Activated CD8-positive, alpha-beta memory T cell treated with anti-CD3 and anti-CD28 coated beads, Interleukin-2, amount 10 ng/mL, durations not matched to agents 7 days and 5 days (primary cell): ENCODE data around the gene CCSER1. TPM values are rescaled to one million over a fixed set of nuclear protein-coding genes. Genes with fewer than 3 reads are reported as not detected.

Source experiments
- ATAC-seq: fragments of 150-1000 bp; cut with Tn5 transposase; one replicate; pipeline ENCODE4 v1.10.0; 2021; ENCODE audit warnings: moderate library complexity
- CTCF ChIA-PET: fragments of 350-600 bp; sonication (Branson Sonifier 250); formaldehyde crosslinking; loops from one replicate; lab custom pipeline; 2021; ENCODE audit warnings: antibody characterized with exemption; lab: Charles Lee
- DNase-seq: peaks from one replicate; pipeline ENCODE4 v3.0.0-alpha.2; 2020
- H3K27ac Mint-ChIP-seq: one replicate; pipeline ENCODE4 v1.8.0; 2021; ENCODE audit warnings: mild to moderate bottlenecking, mixed read lengths
- H3K27me3 Mint-ChIP-seq: one replicate; pipeline ENCODE4 v1.8.0; 2021; ENCODE audit warnings: mixed read lengths
- H3K36me3 Mint-ChIP-seq: one replicate; pipeline ENCODE4 v1.8.0; 2021; ENCODE audit warnings: mild to moderate bottlenecking, mixed read lengths
- H3K4me1 Mint-ChIP-seq: one replicate; pipeline ENCODE4 v1.8.0; 2021; ENCODE audit warnings: mixed read lengths
- H3K4me3 Mint-ChIP-seq: one replicate; pipeline ENCODE4 v1.8.0; 2021; ENCODE audit warnings: mild to moderate bottlenecking, moderate library complexity, mixed read lengths
- H3K9me3 Mint-ChIP-seq: one replicate; pipeline ENCODE4 v1.8.0; 2022; ENCODE audit warnings: low read depth, mixed read lengths
- total RNA-seq, 2 experiments: library from RNA; stranded (reverse); gene quantifications; one replicate each; pipeline ENCODE4 v1.2.3, GENCODE V29; 2021

The CCSER1 gene
- total RNA-seq, 2 experiments from 2014 or later, result 0.16 TPM; not detected in 1

GRCh38 chr4:90234916-90235547, 107.8 kb downstream of the CCSER1 start:
- Mint-ChIP-seq H3K4me3 (no peak overlapping the region), H3K4me1 (no peaks in the 10 kb centered on the region), H3K27me3 (no peaks in the 10 kb centered on the region), H3K36me3 (no peaks in the 10 kb centered on the region), H3K9me3 (no peaks in the 10 kb centered on the region), H3K27ac (no peak overlapping the region)
- CTCF ChIA-PET, result no interaction called here
- DNase-seq, result no peak
- no peak for ATAC-seq

DNA sequence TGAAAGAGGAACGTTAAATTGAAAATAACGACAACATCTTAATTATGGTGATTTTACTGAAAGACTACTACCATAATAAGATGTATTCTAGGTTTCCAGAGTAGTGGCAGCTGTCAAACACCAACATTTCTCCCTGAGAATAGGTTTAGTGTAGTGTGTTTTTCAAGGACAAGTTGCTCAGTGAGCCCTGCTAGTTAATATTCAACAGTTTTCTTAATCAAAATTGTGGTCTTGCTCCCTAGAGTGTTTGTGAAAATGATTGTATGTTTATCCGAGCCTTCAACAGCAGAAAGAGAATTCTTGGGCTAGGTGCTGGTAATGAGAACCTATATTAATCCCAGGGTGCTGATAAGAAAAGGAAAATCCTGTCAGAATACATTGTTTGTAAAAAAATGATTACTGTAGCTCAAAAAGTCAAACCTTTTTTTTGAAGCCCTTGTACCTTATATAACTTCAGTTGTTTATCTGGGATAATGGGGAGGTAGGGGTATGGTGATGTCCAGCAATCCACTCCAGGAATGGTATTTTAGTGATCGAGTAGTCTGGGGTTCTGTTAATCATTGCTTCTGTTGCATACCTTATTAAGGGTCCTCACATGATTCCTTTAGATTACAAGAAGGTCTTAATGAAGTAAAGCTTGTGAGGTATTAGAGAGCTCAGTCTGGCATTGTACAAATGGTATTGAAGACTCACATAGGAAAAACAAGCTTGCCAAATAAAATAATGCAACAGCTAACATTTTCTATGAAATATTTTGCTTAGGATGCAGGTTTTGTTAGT, 110.7 kb downstream of the CCSER1 start:
- CTCF ChIA-PET, result no interaction called here
- Mint-ChIP-seq H3K4me1 (no peaks in the 10 kb centered on the region), H3K36me3 (no peaks in the 10 kb centered on the region)

GRCh38 chr4:90240333-90240732, 113.1 kb downstream of the CCSER1 start:
- Mint-ChIP-seq H3K27ac (no peak overlapping the region), H3K36me3 (no peaks in the 10 kb centered on the region), H3K9me3 (no peaks in the 10 kb centered on the region), H3K27me3 (no peaks in the 10 kb centered on the region), H3K4me3 (no peak overlapping the region), H3K4me1 (no peaks in the 10 kb centered on the region)
- no peak for DNase-seq
- ATAC-seq, result no peak
- CTCF ChIA-PET, result interaction anchor here (1.3 kb wide), 1 partner anchor 26 kb away, joined by 3 read pairs; no protein-coding TSS in a partner anchor

More for the DNA sequence above, 110.7 kb downstream of the CCSER1 start:
- Mint-ChIP-seq H3K4me3 (no peak overlapping the region), H3K27ac (no peak overlapping the region), H3K27me3 (no peaks in the 10 kb centered on the region), H3K9me3 (no peaks in the 10 kb centered on the region)
- ATAC-seq (no peak), DNase-seq (no peak)

GRCh38 chr4:90241008-90241407, 113.8 kb downstream of the CCSER1 start:
- no peaks in the 10 kb centered on the region for H3K36me3 Mint-ChIP-seq
- no peaks in the 10 kb centered on the region for H3K9me3 Mint-ChIP-seq

DNA sequence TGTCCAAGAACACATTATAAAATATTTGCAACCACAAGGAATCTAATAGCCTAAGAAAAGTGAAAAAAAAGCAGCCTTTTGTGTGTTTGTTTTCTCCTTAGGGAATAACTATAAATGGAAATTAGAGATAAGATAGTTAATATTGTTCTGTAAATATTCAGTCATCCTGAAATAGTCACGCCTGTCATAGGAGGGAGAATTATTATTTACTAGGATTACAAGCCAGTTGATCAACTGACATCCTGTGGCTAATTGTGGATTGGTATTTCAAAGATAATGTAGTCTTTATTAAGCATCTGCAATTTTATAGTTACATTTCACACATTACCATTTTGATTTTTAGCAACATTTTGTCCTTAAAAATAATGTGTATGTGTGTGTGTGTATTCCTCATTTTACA, 118.6 kb downstream of the CCSER1 start:
- ATAC-seq, result no peak
- CTCF ChIA-PET, result no interaction called here
- Mint-ChIP-seq H3K4me3 (no peak overlapping the region), H3K27ac (no peak overlapping the region), H3K36me3 (no peaks in the 10 kb centered on the region), H3K4me1 (no peaks in the 10 kb centered on the region), H3K27me3 (no peaks in the 10 kb centered on the region), H3K9me3 (no peaks in the 10 kb centered on the region)
- DNase-seq, result no peak

More at GRCh38 chr4:90241008-90241407, 113.8 kb downstream of the CCSER1 start:
- ATAC-seq (no peak), DNase-seq (no peak)
- Mint-ChIP-seq H3K27ac (no peak overlapping the region), H3K27me3 (no peaks in the 10 kb centered on the region), H3K4me1 (no peaks in the 10 kb centered on the region), H3K4me3 (no peak overlapping the region)
- CTCF ChIA-PET, result interaction anchor here (1.3 kb wide), 1 partner anchor 25 kb away, joined by 3 read pairs; no protein-coding TSS in a partner anchor

- Mint-ChIP-seq H3K4me3 (no peak overlapping the region), H3K4me1 (no peaks in the 10 kb centered on the region), H3K27ac (no peak overlapping the region), H3K27me3 (no peaks in the 10 kb centered on the region), H3K36me3 (no peaks in the 10 kb centered on the region), H3K9me3 (no peaks in the 10 kb centered on the region)
- CTCF ChIA-PET, result no interaction called here
- ATAC-seq (no peak), DNase-seq (no peak)
These were observed 119.6 kb downstream of the CCSER1 start for GRCh38 chr4:90246816-90247215.

GRCh38 chr4:90254357-90254756, 127.2 kb downstream of the CCSER1 start:
- H3K36me3 Mint-ChIP-seq, result no peaks in the 10 kb centered on the region
- H3K4me3 Mint-ChIP-seq, result no peak overlapping the region
- CTCF ChIA-PET, result no interaction called here
- H3K27me3 Mint-ChIP-seq, result no peaks in the 10 kb centered on the region
- H3K4me1 Mint-ChIP-seq, result no peaks in the 10 kb centered on the region
- DNase-seq (no peak), ATAC-seq (no peak)
- no peak overlapping the region for H3K27ac Mint-ChIP-seq
- H3K9me3 Mint-ChIP-seq, result no peaks in the 10 kb centered on the region

DNA sequence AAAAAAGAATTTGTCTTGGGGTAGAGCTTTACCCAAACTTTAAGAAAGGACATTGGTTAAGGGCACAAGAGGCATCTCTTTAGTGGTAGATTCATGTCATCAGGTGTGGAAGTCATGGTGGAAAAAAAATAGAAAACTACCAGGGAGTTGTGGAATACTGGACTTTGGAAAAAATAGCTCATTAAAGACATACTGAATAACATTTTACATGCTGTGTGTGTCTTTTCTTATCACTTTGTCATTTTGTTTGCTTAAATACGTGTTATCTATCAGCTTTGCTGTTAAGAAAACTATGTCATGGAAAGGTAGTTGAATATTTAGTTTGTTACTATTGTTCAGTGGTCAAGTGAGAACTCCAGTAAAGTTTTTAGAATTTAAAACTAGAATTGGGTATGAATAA, 147.0 kb downstream of the CCSER1 start:
- Mint-ChIP-seq H3K27me3 (no peaks in the 10 kb centered on the region), H3K9me3 (no peaks in the 10 kb centered on the region), H3K27ac (no peak overlapping the region), H3K4me3 (no peak overlapping the region), H3K36me3 (no peaks in the 10 kb centered on the region), H3K4me1 (no peaks in the 10 kb centered on the region)
- CTCF ChIA-PET, result no interaction called here
- ATAC-seq (no peak), DNase-seq (no peak)

DNA sequence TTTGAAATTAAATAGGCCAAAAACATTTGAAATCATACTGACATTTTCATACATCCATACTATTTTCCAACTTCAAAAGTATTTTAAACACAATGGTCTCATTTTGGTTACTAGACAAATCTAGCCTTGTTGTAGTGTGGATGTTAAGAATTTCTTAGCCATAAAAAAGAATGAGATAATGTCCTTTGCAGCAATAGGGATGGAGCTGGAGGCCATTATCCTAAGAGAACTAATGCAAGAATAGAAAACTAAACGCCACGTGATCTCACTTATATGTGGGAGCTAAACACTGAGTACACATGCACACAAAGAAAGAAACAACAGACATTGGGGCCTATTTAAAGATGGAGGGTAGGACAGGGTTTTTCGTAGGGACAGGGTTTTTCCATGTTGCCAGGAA, 153.8 kb downstream of the CCSER1 start:
- CTCF ChIA-PET, result interaction anchor here (0.5 to 1.5 kb wide), 2 partner anchors 13 to 193 kb away, joined by 3 read pairs; no protein-coding TSS in a partner anchor
- Mint-ChIP-seq H3K4me1 (no peaks in the 10 kb centered on the region), H3K27me3 (no peaks in the 10 kb centered on the region), H3K4me3 (no peak overlapping the region), H3K9me3 (no peaks in the 10 kb centered on the region), H3K36me3 (no peaks in the 10 kb centered on the region), H3K27ac (no peak overlapping the region)
- ATAC-seq (no peak), DNase-seq (no peak)

DNA sequence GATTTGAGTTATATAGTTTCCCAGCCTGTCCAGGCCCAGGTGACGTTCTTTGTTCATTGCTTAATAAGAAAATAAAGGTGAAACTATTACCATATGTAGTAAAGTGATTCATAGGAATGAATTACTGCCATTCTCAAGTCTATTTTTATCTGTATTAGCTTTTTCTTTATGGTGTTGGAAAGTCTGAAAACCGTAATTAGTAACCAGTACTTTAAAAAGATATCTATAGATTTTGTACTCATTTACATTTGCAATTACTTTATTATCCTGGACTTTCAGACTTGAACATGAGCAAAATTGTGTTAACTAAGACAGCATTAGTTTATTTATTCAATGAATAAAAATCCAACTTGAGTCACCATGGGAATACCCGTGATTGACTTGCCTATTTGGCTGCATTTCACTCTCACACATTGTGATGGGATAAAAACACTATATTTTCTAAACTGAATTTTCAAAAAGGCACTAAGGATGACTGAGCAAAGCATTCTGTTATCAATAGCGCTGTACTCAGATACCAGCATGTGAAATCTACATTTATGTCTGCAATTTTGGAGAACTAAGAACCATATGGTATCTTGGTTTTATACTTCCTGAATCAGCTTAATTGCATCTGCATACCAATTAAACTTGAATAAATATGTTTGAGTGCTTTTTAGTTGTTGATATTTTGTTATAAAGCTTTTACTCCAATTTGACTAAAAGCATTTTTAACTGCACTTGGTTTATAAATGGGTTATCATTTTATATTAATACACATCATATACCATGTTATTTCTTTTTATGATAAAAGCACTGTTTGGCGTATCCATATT, 154.6 kb downstream of the CCSER1 start:
- DNase-seq (no peak), ATAC-seq (no peak)
- Mint-ChIP-seq H3K27ac (no peak overlapping the region), H3K4me1 (no peaks in the 10 kb centered on the region), H3K27me3 (no peaks in the 10 kb centered on the region), H3K4me3 (no peak overlapping the region), H3K36me3 (no peaks in the 10 kb centered on the region), H3K9me3 (no peaks in the 10 kb centered on the region)
- CTCF ChIA-PET, result interaction anchor here (1.5 kb wide), 1 partner anchor 12 kb away, joined by 3 read pairs; no protein-coding TSS in a partner anchor

DNA sequence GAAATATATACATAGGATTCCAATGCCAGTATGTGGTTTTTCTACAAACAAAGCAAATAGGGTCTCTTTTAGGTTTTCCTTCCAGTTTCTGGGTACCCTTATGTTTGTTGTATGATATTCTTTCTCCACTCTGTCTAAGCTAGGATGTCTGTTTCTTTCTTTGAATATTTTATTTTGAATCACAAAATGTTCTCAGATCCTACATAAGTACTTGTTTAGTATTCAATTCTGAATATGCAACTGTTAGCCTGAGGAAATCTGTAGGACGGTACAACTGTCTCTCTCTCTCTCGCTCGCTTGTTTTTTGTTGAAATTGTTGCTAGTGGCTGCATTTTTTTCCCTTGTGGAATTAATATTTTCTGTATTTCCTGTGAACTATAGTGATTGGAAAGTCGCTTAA, 163.2 kb downstream of the CCSER1 start:
- no peak overlapping the region for H3K27ac Mint-ChIP-seq
- no peak for ATAC-seq
- CTCF ChIA-PET, result no interaction called here
- no peak for DNase-seq
- H3K27me3 Mint-ChIP-seq, result no peaks in the 10 kb centered on the region
- H3K4me3 Mint-ChIP-seq, result no peak overlapping the region
- H3K9me3 Mint-ChIP-seq, result no peaks in the 10 kb centered on the region
- no peaks in the 10 kb centered on the region for H3K4me1 Mint-ChIP-seq
- H3K36me3 Mint-ChIP-seq, result no peaks in the 10 kb centered on the region

DNA sequence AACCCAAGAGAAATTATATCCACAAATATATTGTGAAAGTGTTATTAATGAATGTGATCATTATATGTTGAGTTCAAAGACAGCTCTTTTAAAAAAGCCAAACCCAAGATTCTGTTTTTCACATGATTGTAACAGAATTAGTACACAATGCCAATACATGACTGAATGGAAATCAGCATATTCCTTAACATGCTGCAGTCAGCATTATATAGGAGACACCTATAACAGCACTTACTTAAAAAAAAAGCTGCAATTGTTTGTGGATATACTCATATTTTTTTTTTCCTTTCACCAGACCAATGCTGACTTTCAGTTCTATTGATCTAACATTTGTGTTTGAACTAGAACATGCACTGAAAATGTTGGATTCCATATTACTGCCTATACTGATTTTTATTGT, 165.2 kb downstream of the CCSER1 start:
- H3K4me1 Mint-ChIP-seq, result no peaks in the 10 kb centered on the region
- CTCF ChIA-PET, result no interaction called here
- no peak overlapping the region for H3K27ac Mint-ChIP-seq
- H3K36me3 Mint-ChIP-seq, result no peaks in the 10 kb centered on the region
- H3K4me3 Mint-ChIP-seq, result no peak overlapping the region
- ATAC-seq (no peak), DNase-seq (no peak)
- no peaks in the 10 kb centered on the region for H3K27me3 Mint-ChIP-seq
- H3K9me3 Mint-ChIP-seq, result no peaks in the 10 kb centered on the region

DNA sequence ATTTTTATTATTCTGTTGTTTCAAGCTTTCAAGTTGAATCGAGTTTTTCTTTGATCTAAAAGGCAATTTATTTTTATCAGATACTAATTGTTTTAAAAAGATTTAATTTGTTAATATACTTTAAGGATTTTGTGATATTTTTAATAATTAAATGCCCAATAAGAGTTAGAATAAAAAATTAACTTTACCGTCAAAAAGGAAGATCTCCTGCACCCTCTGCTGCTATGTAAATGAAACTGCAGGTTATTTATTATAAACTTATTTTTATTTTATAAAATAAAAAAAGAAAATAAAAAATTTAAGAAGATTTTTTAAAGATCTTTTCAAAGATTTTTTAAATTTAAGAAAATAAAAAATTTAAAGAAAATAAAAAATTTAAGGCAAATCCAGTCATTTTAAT, 166.1 kb downstream of the CCSER1 start:
- H3K27ac Mint-ChIP-seq, result no peak overlapping the region
- CTCF ChIA-PET, result interaction anchor here (1.3 kb wide), 1 partner anchor 12 kb away, joined by 3 read pairs; no protein-coding TSS in a partner anchor
- no peaks in the 10 kb centered on the region for H3K27me3 Mint-ChIP-seq
- ATAC-seq (no peak), DNase-seq (no peak)
- H3K4me1 Mint-ChIP-seq, result no peaks in the 10 kb centered on the region
- no peaks in the 10 kb centered on the region for H3K9me3 Mint-ChIP-seq
- no peak overlapping the region for H3K4me3 Mint-ChIP-seq
- no peaks in the 10 kb centered on the region for H3K36me3 Mint-ChIP-seq
